Iris pigment epithelial cell (primary cell): ENCODE data around the gene TSPAN16.

ENCODE experiments used
- DNase-seq: peaks from one replicate; pipeline ENCODE4 v3.0.0-alpha.2; 2011; ENCODE audit warnings: low read depth

The TSPAN16 gene

GRCh38 chr19:11295665-11296245, at the start of gene TSPAN16:
TSS of gene TSPAN16 (plus strand) at chr19:11296160. CDS start at chr19:11296298, 138 bp downstream.
- no peak for DNase-seq

GRCh38 chr19:11246941-11247340, 49.0 kb upstream of the TSPAN16 start:
- no peak for DNase-seq

- DNase-seq, result no peak
Observed at GRCh38 chr19:11247391-11247790, 48.6 kb upstream of the TSPAN16 start.

- DNase-seq, result no peak
Observed at GRCh38 chr19:11247934-11248333, 48.0 kb upstream of the TSPAN16 start.

GRCh38 chr19:11248852-11249251, 47.1 kb upstream of the TSPAN16 start:
- DNase-seq, result no peak

GRCh38 chr19:11251217-11251616, 44.7 kb upstream of the TSPAN16 start:
- no peak for DNase-seq

GRCh38 chr19:11251650-11252314, 44.2 kb upstream of the TSPAN16 start:
- no peak for DNase-seq

- DNase-seq, result no peak
Observed at GRCh38 chr19:11252665-11253355, 43.1 kb upstream of the TSPAN16 start.

- no peak for DNase-seq
Observed at GRCh38 chr19:11254666-11255065, 41.3 kb upstream of the TSPAN16 start.

- DNase-seq, result no peak
Observed at GRCh38 chr19:11256189-11256588, 39.8 kb upstream of the TSPAN16 start.

- DNase-seq, result no peak
Observed at GRCh38 chr19:11257846-11258380, 38.0 kb upstream of the TSPAN16 start.

GRCh38 chr19:11260996-11261395, 35.0 kb upstream of the TSPAN16 start:
- no peak for DNase-seq

GRCh38 chr19:11261431-11261970, 34.5 kb upstream of the TSPAN16 start:
- DNase-seq, result no peak

GRCh38 chr19:11261971-11262839, 33.8 kb upstream of the TSPAN16 start, which contains the start of gene DOCK6:
TSS of gene DOCK6 (minus strand) at chr19:11262524. CDS start at chr19:11262440, 84 bp downstream.
- DNase-seq, result no peak

- DNase-seq, result no peak
Observed at GRCh38 chr19:11263726-11264125, 32.2 kb upstream of the TSPAN16 start.

GRCh38 chr19:11264452-11265176, 31.3 kb upstream of the TSPAN16 start:
- peak; percentile 20 for DNase-seq

GRCh38 chr19:11265177-11265784, 30.7 kb upstream of the TSPAN16 start:
- DNase-seq, result no peak

GRCh38 chr19:11265785-11266236, 30.1 kb upstream of the TSPAN16 start:
- DNase-seq, result no peak

GRCh38 chr19:11267316-11268085, 28.5 kb upstream of the TSPAN16 start:
- no peak for DNase-seq
